HCT116 (cell line): Measurements from ENCODE around the gene TMEM44. TPM values are rescaled to one million over a fixed set of nuclear protein-coding genes. Genes with fewer than 3 reads are reported as not detected.

ENCODE experiments used
- ATAC-seq: fragments of 200-7000 bp; cut with Tn5 transposase; 2 replicates; pipeline ENCODE4 v1.9.1; 2020; ENCODE audit warnings: mild to moderate bottlenecking, moderate library complexity
- BruUV-seq: library from RNA; stranded (reverse); fragments of 400-500 nt; replicated peaks from 2 replicates; lab custom pipeline; 2021; lab: Mats Ljungman, UMichigan
- CTCF ChIA-PET: fragments of 300-600 bp; sonication (Branson Sonifier 250); formaldehyde crosslinking; loops from one replicate; lab custom pipeline; 2021; ENCODE audit warnings: antibody characterized with exemption; lab: Charles Lee
- POLR2A ChIA-PET: fragments of 300-600, 350-600 bp; sonication (Branson Sonifier 250); formaldehyde crosslinking; loops from one replicate; lab custom pipeline; 2021; ENCODE audit warnings: antibody characterized with exemption; lab: Charles Lee
- RAD21 ChIA-PET, 2 experiments: fragments of 300-600 bp; sonication (Branson Sonifier 250); formaldehyde crosslinking; loops; one replicate each; lab custom pipeline; 2023; ENCODE audit warnings: low total read pairs in 2 of 2; ENCODE audit not compliant: uncharacterized antibody in 2 of 2, unreplicated experiment in 2 of 2, low non-redundant PET in 1 of 2; lab: Charles Lee
- DNase-seq: peaks from one replicate; pipeline ENCODE4 v3.0.0-alpha.2; 2010; ENCODE audit warnings: low read depth, low spot score
- H2AFZ ChIP-seq: fragments of 200-600 bp; shearing (Covaris generic), sonication (generic); 2 replicates; pipeline ENCODE4 v1.6.1; 2017; ENCODE audit warnings: low read depth, mixed run types, mixed read lengths, antibody characterized with exemption, low read length; ENCODE audit not compliant: poor library complexity, severe bottlenecking
- H3K27ac ChIP-seq: 2 replicates; pipeline ENCODE4 v1.5.1; 2012; ENCODE audit warnings: low read depth, low read length
- H3K27me3 ChIP-seq: fragments of 200-600 bp; sonication (generic); 2 replicates; pipeline ENCODE4 v1.6.1; 2016; ENCODE audit warnings: mixed run types, low read length, mixed read lengths; ENCODE audit not compliant: insufficient read depth
- H3K36me3 ChIP-seq, 2 experiments: fragments of 200-500 bp in 1 of 2; fragments of 200-600 bp in 1 of 2; sonication (Bioruptor generic) in 1 of 2; sonication (generic) in 1 of 2; 2 replicates each; pipeline versions ENCODE4 v1.5.1 to v1.6.1; 2014 to 2016; ENCODE audit warnings: low read length in 2 of 2, inconsistent platforms in 1 of 2, mixed read lengths in 1 of 2, mixed run types in 1 of 2; ENCODE audit not compliant: insufficient read depth in 2 of 2, control insufficient read depth in 1 of 2
- H3K4me1 ChIP-seq, 2 experiments: fragments of 200-600 bp in 1 of 2; sonication (generic) in 1 of 2; 2 replicates each; pipeline versions ENCODE4 v1.5.1 to v1.6.1; 2012 to 2017; ENCODE audit warnings: low read length in 2 of 2, inconsistent platforms in 1 of 2, mild to moderate bottlenecking in 1 of 2, mixed read lengths in 1 of 2, mixed run types in 1 of 2, moderate library complexity in 1 of 2; ENCODE audit not compliant: insufficient read depth in 2 of 2, control insufficient read depth in 1 of 2
- H3K4me2 ChIP-seq: fragments of 200-600 bp; sonication (generic); 2 replicates; pipeline ENCODE4 v1.6.1; 2017; ENCODE audit warnings: mixed run types, low read length, mixed read lengths
- H3K4me3 ChIP-seq, 2 experiments: fragments of 200-600 bp in 1 of 2; sonication (generic) in 1 of 2; replicated peaks in 1 of 2; 2 replicates each; pipeline ENCODE4 v1.5.1; 2011 to 2016; ENCODE audit warnings: low read length in 2 of 2, control low read depth in 1 of 2, low read depth in 1 of 2, mild to moderate bottlenecking in 1 of 2, mixed read lengths in 1 of 2, mixed run types in 1 of 2
- H3K79me2 ChIP-seq: fragments of 200-600 bp; sonication (generic); 2 replicates; pipeline ENCODE4 v1.6.1; 2017; ENCODE audit warnings: mild to moderate bottlenecking, mixed run types, low read length, moderate library complexity, mixed read lengths; ENCODE audit not compliant: insufficient read depth
- H3K9ac ChIP-seq: fragments of 200-600 bp; sonication (generic); 2 replicates; pipeline ENCODE4 v1.6.1; 2016; ENCODE audit warnings: low read length, mixed read lengths
- H3K9me2 ChIP-seq: fragments of 200-600 bp; sonication (generic), shearing (Covaris generic); 2 replicates; pipeline ENCODE4 v1.6.1; 2017; ENCODE audit warnings: mixed run types, mild to moderate bottlenecking, moderate library complexity; ENCODE audit not compliant: insufficient read depth
- H3K9me3 ChIP-seq, 2 experiments: fragments of 200-500 bp in 1 of 2; fragments of 200-600 bp in 1 of 2; sonication (Bioruptor generic) in 1 of 2; sonication (generic) in 1 of 2; 2 replicates each; pipeline ENCODE4 v1.6.1; 2014 to 2017; ENCODE audit warnings: low read length in 2 of 2, mixed read lengths in 2 of 2, inconsistent platforms in 1 of 2, low read depth in 1 of 2, mild to moderate bottlenecking in 1 of 2, mixed run types in 1 of 2, moderate library complexity in 1 of 2; ENCODE audit not compliant: control insufficient read depth in 1 of 2, insufficient read depth in 1 of 2
- H4K20me1 ChIP-seq: fragments of 200-600 bp; sonication (generic), shearing (Covaris generic); 2 replicates; pipeline ENCODE4 v1.6.1; 2017; ENCODE audit warnings: mixed run types, mild to moderate bottlenecking, moderate library complexity; ENCODE audit not compliant: insufficient read depth
- CBX3 ChIP-seq: IDR thresholded peaks from 2 replicates; pipeline ENCODE4 v1.6.1; 2012; ENCODE audit warnings: low read depth
- CEBPB ChIP-seq: IDR thresholded peaks from 2 replicates; pipeline ENCODE4 v1.6.1; 2012; ENCODE audit warnings: low read depth
- EGR1 ChIP-seq: IDR thresholded peaks from 2 replicates; pipeline ENCODE4 v1.6.1; 2012; ENCODE audit warnings: low read depth
- EZH2 ChIP-seq: fragments of 200-600 bp; sonication (generic); IDR thresholded peaks from 2 replicates; pipeline ENCODE4 v1.6.1; 2017; ENCODE audit warnings: antibody characterized with exemption, mixed run types
- EZH2phosphoT487 ChIP-seq: fragments of 200-600 bp; IDR thresholded peaks from 2 replicates; pipeline ENCODE4 v1.6.1; 2018; ENCODE audit warnings: antibody characterized with exemption, borderline replicate concordance
- JUND ChIP-seq: IDR thresholded peaks from 2 replicates; pipeline ENCODE4 v1.6.1; 2012
- MAX ChIP-seq: IDR thresholded peaks from 2 replicates; pipeline ENCODE4 v1.6.1; 2012
- POLR2A ChIP-seq: IDR thresholded peaks from 2 replicates; pipeline ENCODE4 v1.7.0; 2011; ENCODE audit warnings: borderline replicate concordance; ENCODE audit not compliant: insufficient read depth, insufficient read length; ENCODE audit errors: extremely low read depth
- REST ChIP-seq: IDR thresholded peaks from 2 replicates; pipeline ENCODE4 v1.6.1; 2012; ENCODE audit warnings: low read depth
- SIN3A ChIP-seq: IDR thresholded peaks from 2 replicates; pipeline ENCODE4 v1.6.1; 2012; ENCODE audit warnings: low read depth
- YY1 ChIP-seq: IDR thresholded peaks from 2 replicates; pipeline ENCODE4 v1.6.1; 2011; ENCODE audit warnings: low read length, low read depth, moderate library complexity, mild to moderate bottlenecking; ENCODE audit not compliant: insufficient replicate concordance; ENCODE audit errors: extremely low read depth
- ZNF274 ChIP-seq: fragments of 200-500 bp; sonication (Bioruptor generic); IDR thresholded peaks from 2 replicates; pipeline ENCODE4 v1.6.1; 2014; ENCODE audit warnings: mild to moderate bottlenecking, low read depth, low read length, inconsistent platforms
- intact Hi-C: fragments of 100-400 bp; cut with micrococcal nuclease; formaldehyde crosslinking; loops from 2 replicates; pipeline ENCODE4 v1.10.0; 2022
- total RNA-seq: library from RNA; stranded (reverse); gene quantifications from one replicate; pipeline ENCODE4 v1.2.1, GENCODE V29; 2021; ENCODE audit not compliant: unreplicated experiment

Gene TMEM44
- total RNA-seq, 1 experiment from 2014 or later = 30.3 TPM

GRCh38 chr3:194647747-194648146 lies 14.5 kb upstream of the TMEM44 start (continued):
- no peak for TF ChIP-seq POLR2A
- TF ChIP-seq EGR1 = no peak
- TF ChIP-seq MAX = no peak

- Histone ChIP-seq H3K9me3 (no peaks in the 10 kb centered on the region), H3K27ac (no peak overlapping the region), H3K79me2 (no peaks in the 10 kb centered on the region; the same call in 1 of the 2 replicates), H3K9me2 (no peaks in the 10 kb centered on the region), H3K4me1 (no peaks in the 10 kb centered on the region; a peak in 1 of 4 replicates), H3K4me2 (no peak overlapping the region), H3K27me3 (no peaks in the 10 kb centered on the region), H3K4me3 (no peak overlapping the region), H3K36me3 (peaks cover 30 to 54% of the 10 kb centered on the region in 2 experiments; a peak in 3 of 4 replicates), H3K9ac (no peak overlapping the region), H2AFZ (no peak overlapping the region), H4K20me1 (no peaks in the 10 kb centered on the region)
- no TSS peak for BruUV-seq
- ATAC-seq = no peak
- ChIA-PET RAD21 (no interaction called here), CTCF (interaction anchor here (1.2 to 1.6 kb wide), 2 partner anchors 9 to 29 kb away, joined by 4 read pairs; partner anchors contain the start of genes LSG1 and TMEM44), POLR2A (no interaction called here)
- DNase-seq = no peak
- TF ChIP-seq EZH2 (no peak), EZH2phosphoT487 (no peak), JUND (no peak), SIN3A (no peak), REST (no peak), ZNF274 (no peak), CEBPB (no peak), CBX3 (no peak), YY1 (no peak)
- intact Hi-C loops = no loop called here
Observed at GRCh38 chr3:194642769-194643168, 9.6 kb upstream of the TMEM44 start.
